Neural progenitor cell (in vitro differentiated cells): Measurements from ENCODE around the gene CMC2. TPM values are rescaled to one million over a fixed set of nuclear protein-coding genes. Genes with fewer than 3 reads are reported as not detected.

Experiments
- DNase-seq: peaks from one replicate; pipeline ENCODE4 v3.0.0-alpha.2; 2016; ENCODE audit warnings: low spot score
- H2AFZ ChIP-seq: fragments of 200-600 bp; sonication (generic); replicated peaks from 2 replicates; pipeline ENCODE4 v1.6.1; 2016; ENCODE audit warnings: antibody characterized with exemption
- H3F3A ChIP-seq: fragments of 200-600 bp; sonication (generic); 2 replicates; pipeline ENCODE4 v1.6.1; 2016; ENCODE audit warnings: antibody characterized with exemption, low read depth
- H3K27ac ChIP-seq: fragments of 200-600 bp; sonication (generic); 2 replicates; pipeline ENCODE4 v1.5.1; 2016; ENCODE audit warnings: mild to moderate bottlenecking
- H3K27me3 ChIP-seq: fragments of 200-600 bp; sonication (generic); 2 replicates; pipeline ENCODE4 v1.6.1; 2016; ENCODE audit warnings: mild to moderate bottlenecking, moderate library complexity
- H3K36me3 ChIP-seq: fragments of 200-600 bp; sonication (generic); 2 replicates; pipeline ENCODE4 v1.5.1; 2016
- H3K4me1 ChIP-seq: fragments of 200-600 bp; sonication (generic); 2 replicates; pipeline ENCODE4 v1.6.1; 2016; ENCODE audit warnings: mixed run types
- H3K4me2 ChIP-seq: fragments of 200-600 bp; sonication (generic); 2 replicates; pipeline ENCODE4 v1.6.1; 2016
- H3K4me3 ChIP-seq: fragments of 200-600 bp; sonication (generic); 2 replicates; pipeline ENCODE4 v1.5.1; 2016
- H3K79me2 ChIP-seq: fragments of 200-600 bp; sonication (generic); 2 replicates; pipeline ENCODE4 v1.6.1; 2016; ENCODE audit warnings: low read depth
- H3K9ac ChIP-seq: fragments of 200-600 bp; sonication (generic); 2 replicates; pipeline ENCODE4 v1.6.1; 2016
- H3K9me3 ChIP-seq: fragments of 200-600 bp; sonication (generic); 2 replicates; pipeline ENCODE4 v1.5.1; 2016; ENCODE audit warnings: low read depth
- H4K20me1 ChIP-seq: fragments of 200-600 bp; sonication (generic); 2 replicates; pipeline ENCODE4 v1.6.1; 2016; ENCODE audit warnings: low read depth
- H3K27ac Mint-ChIP-seq: 3 replicates; pipeline ENCODE4 v1.8.0; 2021; ENCODE audit warnings: mixed read lengths
- H3K27me3 Mint-ChIP-seq: 2 replicates; pipeline ENCODE4 v1.8.0; 2022; ENCODE audit warnings: low read depth, mild to moderate bottlenecking, inconsistent platforms, moderate library complexity, mixed read lengths; ENCODE audit not compliant: insufficient read depth
- H3K36me3 Mint-ChIP-seq: 3 replicates; pipeline ENCODE4 v1.8.0; 2021; ENCODE audit warnings: mixed read lengths
- H3K4me1 Mint-ChIP-seq: 3 replicates; pipeline ENCODE4 v1.8.0; 2021; ENCODE audit warnings: mixed read lengths
- H3K4me3 Mint-ChIP-seq: 3 replicates; pipeline ENCODE4 v1.8.0; 2021; ENCODE audit warnings: mild to moderate bottlenecking, moderate library complexity, mixed read lengths
- H3K9me3 Mint-ChIP-seq: 3 replicates; pipeline ENCODE4 v1.8.0; 2020; ENCODE audit warnings: mixed read lengths
- CTCF ChIP-seq: fragments of 200-600 bp; sonication (generic); IDR thresholded peaks from 2 replicates; pipeline ENCODE4 v1.5.1; 2017; ENCODE audit warnings: antibody characterized with exemption, mild to moderate bottlenecking
- EZH2 ChIP-seq: fragments of 200-600 bp; sonication (generic); IDR thresholded peaks from 2 replicates; pipeline ENCODE4 v1.6.1; 2017; ENCODE audit warnings: antibody characterized with exemption, mild to moderate bottlenecking, moderate library complexity
- EZH2phosphoT487 ChIP-seq: fragments of 200-600 bp; sonication (generic); IDR thresholded peaks from 2 replicates; pipeline ENCODE4 v1.6.1; 2017; ENCODE audit warnings: antibody characterized with exemption
- total RNA-seq: library from RNA; depleted of rRNA; stranded (reverse); fragments of >200 nt; gene quantifications from 2 replicates; pipeline ENCODE4 v1.2.3, GENCODE V29; 2015; ENCODE audit warnings: low replicate concordance

CMC2 gene
- total RNA-seq, 1 donor from 2014 or later = 138 TPM

GRCh38 chr16:80954985-80955384 lies 51.7 kb downstream of the CMC2 start:
- Mint-ChIP-seq H3K4me3 (no peak overlapping the region), H3K27me3 (peaks cover 2% of the 10 kb centered on the region), H3K9me3 (peaks cover 25% of the 10 kb centered on the region), H3K36me3 (peaks cover 6% of the 10 kb centered on the region), H3K27ac (no peak overlapping the region), H3K4me1 (no peaks in the 10 kb centered on the region)
- H4K20me1 ChIP-seq = no peaks in the 10 kb centered on the region
- H3K27ac ChIP-seq = no peak overlapping the region
- H3K27me3 ChIP-seq = no peaks in the 10 kb centered on the region
- no peaks in the 10 kb centered on the region for H3K4me1 ChIP-seq
- peaks cover 13% of the 10 kb centered on the region for H3K9me3 ChIP-seq
- H3K4me2 ChIP-seq = no peak overlapping the region
- H3K36me3 ChIP-seq = no peaks in the 10 kb centered on the region
- H3F3A ChIP-seq = no peaks in the 10 kb centered on the region
- TF ChIP-seq EZH2 (no peak), CTCF (no peak), EZH2phosphoT487 (no peak)
- DNase-seq = no peak
- H3K4me3 ChIP-seq = no peak overlapping the region
- no peak overlapping the region for H3K9ac ChIP-seq
- H2AFZ ChIP-seq = no peak overlapping the region
- H3K79me2 ChIP-seq = no peaks in the 10 kb centered on the region

- peak; percentile 88 for DNase-seq
- peaks cover 17% of the 10 kb centered on the region for H3K4me1 ChIP-seq
- H3K27me3 ChIP-seq = no peaks in the 10 kb centered on the region
- no peaks in the 10 kb centered on the region for H3K79me2 ChIP-seq
- no peak overlapping the region for H3K4me3 ChIP-seq
- H3K27ac ChIP-seq = no peak overlapping the region
- peaks cover 2% of the 10 kb centered on the region for H3K27me3 Mint-ChIP-seq
- H3K4me1 Mint-ChIP-seq = peaks cover 2% of the 10 kb centered on the region
- H3K9ac ChIP-seq = no peak overlapping the region
- TF ChIP-seq CTCF (peak; percentile 93), EZH2phosphoT487 (no peak), EZH2 (no peak)
- H3F3A ChIP-seq = peaks cover 15% of the 10 kb centered on the region
- H3K9me3 Mint-ChIP-seq = no peaks in the 10 kb centered on the region
- H3K9me3 ChIP-seq = no peaks in the 10 kb centered on the region
- no peaks in the 10 kb centered on the region for H3K36me3 Mint-ChIP-seq
- H3K4me3 Mint-ChIP-seq = no peak overlapping the region
- H3K4me2 ChIP-seq = no peak overlapping the region
- H3K36me3 ChIP-seq = no peaks in the 10 kb centered on the region
- H2AFZ ChIP-seq = no peak overlapping the region
- H4K20me1 ChIP-seq = no peaks in the 10 kb centered on the region
- H3K27ac Mint-ChIP-seq = no peak overlapping the region
Observed at GRCh38 chr16:80948886-80949493, 57.7 kb downstream of the CMC2 start.

- TF ChIP-seq EZH2 (no peak), CTCF (no peak), EZH2phosphoT487 (no peak)
- H3K27me3 Mint-ChIP-seq = peaks cover 2% of the 10 kb centered on the region
- Histone ChIP-seq H3K36me3 (no peaks in the 10 kb centered on the region), H3K9me3 (no peaks in the 10 kb centered on the region), H3K79me2 (no peaks in the 10 kb centered on the region), H2AFZ (peak overlapping the region; percentile 0), H3K9ac (no peak overlapping the region), H3K27ac (no peak overlapping the region), H3K4me3 (no peak overlapping the region), H3K4me2 (peak overlapping the region; percentile 43), H3F3A (peaks cover 15% of the 10 kb centered on the region), H3K27me3 (no peaks in the 10 kb centered on the region), H3K4me1 (peaks cover 17% of the 10 kb centered on the region), H4K20me1 (no peaks in the 10 kb centered on the region)
- peaks cover 2% of the 10 kb centered on the region for H3K4me1 Mint-ChIP-seq
- H3K4me3 Mint-ChIP-seq = no peak overlapping the region
- no peaks in the 10 kb centered on the region for H3K9me3 Mint-ChIP-seq
- DNase-seq = peak; percentile 52
- H3K27ac Mint-ChIP-seq = peak overlapping the region; percentile 51
- H3K36me3 Mint-ChIP-seq = no peaks in the 10 kb centered on the region
Observed at GRCh38 chr16:80947708-80948625, 58.7 kb downstream of the CMC2 start.
